22Rv1 (cell line): ENCODE measurements around the gene DNMT3B.

Source experiments
- ZFX ChIP-seq: fragments of 450-650 bp; IDR thresholded peaks from 2 replicates; pipeline ENCODE4 v1.6.1; 2017; ENCODE audit warnings: antibody characterized with exemption, borderline replicate concordance
- TF ChIP-seq, protein P1 (sequence below): fragments of 450-650 bp; IDR thresholded peaks from 2 replicates; pipeline ENCODE4 v1.5.1; 2017; ENCODE audit warnings: mild to moderate bottlenecking

DNA sequence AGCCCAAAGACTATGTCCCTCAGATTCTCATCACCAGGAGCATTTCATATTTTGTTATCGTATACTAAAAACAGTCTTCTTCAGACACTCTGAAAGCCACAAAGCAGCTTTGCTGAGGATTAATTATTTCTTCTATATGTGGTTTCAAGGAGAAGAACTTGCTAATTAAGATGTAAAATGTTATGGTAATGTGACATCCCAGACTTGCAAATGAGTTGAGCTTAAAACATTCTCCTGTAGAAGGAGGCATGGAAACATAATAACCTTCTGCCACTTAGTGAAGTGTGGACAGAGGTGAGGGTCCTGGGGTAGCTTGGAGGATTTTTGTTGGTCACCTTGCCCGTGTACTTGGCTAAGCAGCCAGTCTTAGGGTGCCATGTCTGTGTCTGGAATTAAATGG is 40.9 kb downstream of the DNMT3B start:
- TF ChIP-seq, protein P1, sequence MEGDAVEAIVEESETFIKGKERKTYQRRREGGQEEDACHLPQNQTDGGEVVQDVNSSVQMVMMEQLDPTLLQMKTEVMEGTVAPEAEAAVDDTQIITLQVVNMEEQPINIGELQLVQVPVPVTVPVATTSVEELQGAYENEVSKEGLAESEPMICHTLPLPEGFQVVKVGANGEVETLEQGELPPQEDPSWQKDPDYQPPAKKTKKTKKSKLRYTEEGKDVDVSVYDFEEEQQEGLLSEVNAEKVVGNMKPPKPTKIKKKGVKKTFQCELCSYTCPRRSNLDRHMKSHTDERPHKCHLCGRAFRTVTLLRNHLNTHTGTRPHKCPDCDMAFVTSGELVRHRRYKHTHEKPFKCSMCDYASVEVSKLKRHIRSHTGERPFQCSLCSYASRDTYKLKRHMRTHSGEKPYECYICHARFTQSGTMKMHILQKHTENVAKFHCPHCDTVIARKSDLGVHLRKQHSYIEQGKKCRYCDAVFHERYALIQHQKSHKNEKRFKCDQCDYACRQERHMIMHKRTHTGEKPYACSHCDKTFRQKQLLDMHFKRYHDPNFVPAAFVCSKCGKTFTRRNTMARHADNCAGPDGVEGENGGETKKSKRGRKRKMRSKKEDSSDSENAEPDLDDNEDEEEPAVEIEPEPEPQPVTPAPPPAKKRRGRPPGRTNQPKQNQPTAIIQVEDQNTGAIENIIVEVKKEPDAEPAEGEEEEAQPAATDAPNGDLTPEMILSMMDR: no peak
- TF ChIP-seq ZFX: no peak
